HEK293 (cell line): ENCODE measurements around the gene MACROD1.

Experiments
- CTCF ChIA-PET: fragments of 350-600 bp; formaldehyde crosslinking; extraction: SDS; loops from one replicate; lab custom pipeline; 2021; ENCODE audit warnings: antibody characterized with exemption; lab: Yijun Ruan, JAX
- POLR2A ChIA-PET: fragments of 300-600 bp; formaldehyde crosslinking; extraction: SDS; loops from one replicate; lab custom pipeline; 2020; ENCODE audit warnings: antibody characterized with exemption, inconsistent platforms; lab: Yijun Ruan, JAX
- H3K27ac ChIP-seq: fragments of 200-500 bp; sonication (Bioruptor generic); 2 replicates; pipeline ENCODE4 v1.5.1; 2014; ENCODE audit warnings: low read depth, low read length, control low read depth, inconsistent platforms; ENCODE audit errors: extremely low read depth
- H3K36me3 ChIP-seq, 2 experiments: fragments of 200-500 bp in 1 of 2; sonication (Bioruptor generic) in 1 of 2; 1 replicate in 1 of 2; 2 replicates in 1 of 2; pipeline ENCODE4 v1.5.1; 2014 to 2017; ENCODE audit warnings: inconsistent platforms in 2 of 2, low read length in 2 of 2; ENCODE audit not compliant: control insufficient read depth in 2 of 2, insufficient read depth in 1 of 2
- H3K4me1 ChIP-seq: fragments of 200-500 bp; sonication (Bioruptor generic); 2 replicates; pipeline ENCODE4 v1.5.1; 2014; ENCODE audit warnings: mild to moderate bottlenecking, low read length, inconsistent platforms; ENCODE audit not compliant: control insufficient read depth, insufficient read depth
- H3K4me3 ChIP-seq: 2 replicates; pipeline ENCODE4 v1.5.1; 2011; ENCODE audit warnings: low read depth, mild to moderate bottlenecking, control low read depth, low read length, moderate library complexity
- H3K9me3 ChIP-seq: fragments of 200-500 bp; sonication (Bioruptor generic); 2 replicates; pipeline ENCODE4 v1.5.1; 2014; ENCODE audit warnings: low read depth, low read length, inconsistent platforms; ENCODE audit not compliant: control insufficient read depth, insufficient read depth
- IKZF3 ChIP-seq: fragments of 450-650 bp; IDR thresholded peaks from 2 replicates; pipeline ENCODE4 v1.5.0; 2018; ENCODE audit warnings: missing biosample characterization, mild to moderate bottlenecking, missing genetic modification characterization, moderate library complexity
- PRDM10 ChIP-seq: fragments of 450-650 bp; formaldehyde crosslinking; IDR thresholded peaks from 2 replicates; pipeline ENCODE4 v1.5.1; 2016; ENCODE audit warnings: missing biosample characterization, missing genetic modification characterization
- ZFP41 ChIP-seq: fragments of 450-650 bp; formaldehyde crosslinking; IDR thresholded peaks from 2 replicates; pipeline ENCODE4 v1.5.1; 2016; ENCODE audit warnings: missing biosample characterization, missing genetic modification characterization, borderline replicate concordance
- ZNF114 ChIP-seq: fragments of 450-650 bp; formaldehyde crosslinking; IDR thresholded peaks from 2 replicates; pipeline ENCODE4 v1.5.0; 2017; ENCODE audit warnings: missing biosample characterization, missing genetic modification characterization
- ZNF174 ChIP-seq: fragments of 450-650 bp; formaldehyde crosslinking; IDR thresholded peaks from 2 replicates; pipeline ENCODE4 v1.5.0; 2017; ENCODE audit warnings: missing biosample characterization, mild to moderate bottlenecking, missing genetic modification characterization
- ZNF19 ChIP-seq: fragments of 450-650 bp; formaldehyde crosslinking; IDR thresholded peaks from 2 replicates; pipeline ENCODE4; 2016; ENCODE audit warnings: missing biosample characterization, missing genetic modification characterization, low read depth
- ZNF23 ChIP-seq: fragments of 450-650 bp; formaldehyde crosslinking; IDR thresholded peaks from 2 replicates; pipeline ENCODE4 v1.5.1; 2016; ENCODE audit warnings: missing biosample characterization, missing genetic modification characterization, borderline replicate concordance
- ZNF24 ChIP-seq: fragments of 450-650 bp; formaldehyde crosslinking; IDR thresholded peaks from 2 replicates; pipeline ENCODE4 v1.5.1; 2016; ENCODE audit warnings: missing biosample characterization, missing genetic modification characterization
- ZNF26 ChIP-seq: fragments of 450-650 bp; formaldehyde crosslinking; IDR thresholded peaks from 2 replicates; pipeline ENCODE4 v1.5.1; 2016; ENCODE audit warnings: missing biosample characterization, missing genetic modification characterization
- ZNF362 ChIP-seq: fragments of 450-650 bp; formaldehyde crosslinking; IDR thresholded peaks from 2 replicates; pipeline ENCODE4 v1.5.1; 2016; ENCODE audit warnings: missing biosample characterization, missing genetic modification characterization
- ZNF561 ChIP-seq: fragments of 450-650 bp; IDR thresholded peaks from 2 replicates; pipeline ENCODE4 v1.5.1; 2018; ENCODE audit warnings: missing biosample characterization, missing genetic modification characterization, borderline replicate concordance
- ZNF571 ChIP-seq: fragments of 450-650 bp; formaldehyde crosslinking; IDR thresholded peaks from 2 replicates; pipeline ENCODE4 v1.5.0; 2017; ENCODE audit warnings: missing biosample characterization, missing genetic modification characterization
- ZNF701 ChIP-seq: fragments of 450-650 bp; formaldehyde crosslinking; IDR thresholded peaks from 2 replicates; pipeline ENCODE4 v1.5.1; 2016; ENCODE audit warnings: missing biosample characterization, missing genetic modification characterization
- ZSCAN16 ChIP-seq: fragments of 450-650 bp; formaldehyde crosslinking; IDR thresholded peaks from 2 replicates; pipeline ENCODE4 v1.5.1; 2016; ENCODE audit warnings: missing biosample characterization, missing genetic modification characterization

MACROD1 gene

GRCh38 chr11:64119700-64120099 is 46.2 kb downstream of the MACROD1 start:
- TF ChIP-seq IKZF3 (tag by site-specific recombination), result no peak
- no peak for TF ChIP-seq ZNF561
- no peak for TF ChIP-seq ZNF362 (tag by site-specific recombination)
- TF ChIP-seq ZNF19, result no peak
- no peak for TF ChIP-seq ZNF23 (tag by site-specific recombination)
- TF ChIP-seq ZNF174 (tag by site-specific recombination), result no peak
- TF ChIP-seq, all 188 proteins: peak for 0
- no peak overlapping the region for H3K27ac ChIP-seq
- peaks cover 3% of the 10 kb centered on the region; the same call in 1 of the 2 replicates for H3K4me1 ChIP-seq
- no peak overlapping the region for H3K4me3 ChIP-seq
- H3K36me3 ChIP-seq, result no peaks in the 10 kb centered on the region
- H3K9me3 ChIP-seq, result no peaks in the 10 kb centered on the region
- CTCF ChIA-PET, result interaction anchor here (0.6 kb wide), 1 partner anchor 33 kb away, joined by 3 read pairs; no protein-coding TSS in a partner anchor
- POLR2A ChIA-PET, result no interaction called here

- Histone ChIP-seq H3K36me3 (no peaks in the 10 kb centered on the region), H3K9me3 (no peaks in the 10 kb centered on the region), H3K4me3 (no peak overlapping the region), H3K27ac (no peak overlapping the region), H3K4me1 (peaks cover 2% of the 10 kb centered on the region; the same call in 1 of the 2 replicates)
- no peak for TF ChIP-seq ZFP41 (tag by site-specific recombination)
- TF ChIP-seq ZNF701 (tag by site-specific recombination), result no peak
- TF ChIP-seq ZNF26 (tag by site-specific recombination), result no peak
- TF ChIP-seq ZNF571 (tag by site-specific recombination), result no peak
- no peak for TF ChIP-seq PRDM10 (tag by site-specific recombination)
- TF ChIP-seq ZNF114, result no peak
- no peak for TF ChIP-seq ZNF24 (tag by site-specific recombination)
- TF ChIP-seq ZSCAN16, result no peak
- CTCF ChIA-PET, result interaction anchor here (0.6 kb wide), 1 partner anchor 34 kb away, joined by 3 read pairs; no protein-coding TSS in a partner anchor
- POLR2A ChIA-PET, result interaction anchor here (0.6 kb wide), 1 partner anchor 11 kb away, joined by 3 read pairs; no protein-coding TSS in a partner anchor
These were observed 46.8 kb downstream of the MACROD1 start for GRCh38 chr11:64118876-64119665.
